GM21515 (cell line): ENCODE results near the gene FXYD7.
"Not testable (repeated sequence)": the region's sequence is repeated elsewhere in the genome, so short reads cannot be mapped to it uniquely, and the experiment has no call there.

Experiments
- ATAC-seq: cut with Tn5 transposase; IDR thresholded peaks from one replicate; pipeline ENCODE4 v1.9.1; 2021; ENCODE audit not compliant: unreplicated experiment

Gene FXYD7

GRCh38 chr19:35125749-35126623 lies 17.1 kb upstream of the FXYD7 start:
- ATAC-seq = no peak

GRCh38 chr19:35126624-35126959 lies 16.5 kb upstream of the FXYD7 start:
- ATAC-seq = no peak

GRCh38 chr19:35127871-35128270 lies 15.2 kb upstream of the FXYD7 start:
- no peak for ATAC-seq

GRCh38 chr19:35128398-35129057 lies 14.5 kb upstream of the FXYD7 start:
- ATAC-seq = no peak

GRCh38 chr19:35129724-35130274 lies 13.3 kb upstream of the FXYD7 start:
- ATAC-seq = not testable (repeated sequence)

- no peak for ATAC-seq
Measured at GRCh38 chr19:35130761-35131720, 12.0 kb upstream of the FXYD7 start.

GRCh38 chr19:35132254-35132653 lies 10.8 kb upstream of the FXYD7 start:
- no peak for ATAC-seq

- no peak for ATAC-seq
Measured at GRCh38 chr19:35133826-35134225, 9.2 kb upstream of the FXYD7 start.

GRCh38 chr19:35134601-35135242 lies 8.3 kb upstream of the FXYD7 start, which contains the start of gene LGI4:
LGI4 (minus strand) TSS chr19:35135059; CDS start chr19:35134680, 379 bp downstream.
- no peak for ATAC-seq

GRCh38 chr19:35135389-35135909 lies 7.6 kb upstream of the FXYD7 start:
- ATAC-seq = no peak

GRCh38 chr19:35136231-35136630 lies 6.8 kb upstream of the FXYD7 start:
- no peak for ATAC-seq

GRCh38 chr19:35136977-35137702 lies 5.9 kb upstream of the FXYD7 start:
- no peak for ATAC-seq

- no peak for ATAC-seq
Measured at GRCh38 chr19:35138305-35138892, 4.7 kb upstream of the FXYD7 start, which contains the start of gene FXYD1. FXYD1 (plus strand) TSS chr19:35138824; CDS start chr19:35140080, 1,256 bp downstream.

- no peak for ATAC-seq
Measured at GRCh38 chr19:35140207-35140961, 2.7 kb upstream of the FXYD7 start.

- ATAC-seq = peak; percentile 42
Measured at GRCh38 chr19:35140962-35141836, 1.9 kb upstream of the FXYD7 start.

- no peak for ATAC-seq
Measured at GRCh38 chr19:35141837-35142605, 1.0 kb upstream of the FXYD7 start.
